ENCODE data around the gene CYTH3.

CYTH3 gene

DNA sequence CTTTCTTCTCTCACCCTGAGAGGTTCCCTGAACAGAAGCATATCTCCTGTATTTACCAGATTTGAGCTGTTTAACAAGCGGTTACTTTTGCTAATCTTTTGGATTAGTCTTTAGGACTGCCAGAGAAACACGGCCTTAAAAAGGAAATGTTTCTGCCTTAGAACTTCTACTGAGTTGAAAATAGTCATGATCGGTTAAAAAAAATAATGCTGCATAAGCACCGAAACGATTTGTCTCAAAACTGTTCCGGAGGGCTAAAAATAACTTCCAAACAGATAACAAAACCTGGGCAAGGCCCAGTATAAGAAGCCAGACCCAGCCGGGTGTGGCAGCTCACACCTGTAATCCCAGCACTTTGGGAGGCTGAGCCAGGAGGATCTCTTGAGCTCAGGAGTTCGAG lies 43.3 kb upstream of the CYTH3 start:
- no peak for TF ChIP-seq CREB1 (IDR thresholded peaks at IDR 0.05; ENCODE audit: low read depth)
- TF ChIP-seq TEAD4 (IDR thresholded peaks at IDR 0.05): no peak
- no peak for TF ChIP-seq FOXM1 (IDR thresholded peaks at IDR 0.05; ENCODE audit: borderline replicate concordance, low read depth)
- TF ChIP-seq ZBTB7A (IDR thresholded peaks at IDR 0.05; ENCODE audit: low read depth): no peak
- TF ChIP-seq EGR1 (IDR thresholded peaks at IDR 0.05): no peak
- TF ChIP-seq CEBPB (IDR thresholded peaks at IDR 0.05): no peak
- TF ChIP-seq, protein P1, sequence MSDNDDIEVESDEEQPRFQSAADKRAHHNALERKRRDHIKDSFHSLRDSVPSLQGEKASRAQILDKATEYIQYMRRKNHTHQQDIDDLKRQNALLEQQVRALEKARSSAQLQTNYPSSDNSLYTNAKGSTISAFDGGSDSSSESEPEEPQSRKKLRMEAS (IDR thresholded peaks at IDR 0.05): no peak
- TF ChIP-seq YY1 (IDR thresholded peaks at IDR 0.05; ENCODE audit: low read depth): no peak
- no peak for TF ChIP-seq REST (IDR thresholded peaks at IDR 0.05; ENCODE audit: low read depth)
- TF ChIP-seq RAD21 (IDR thresholded peaks at IDR 0.05; ENCODE audit: low read depth): no peak
- no peak for TF ChIP-seq TCF12 (IDR thresholded peaks at IDR 0.05; ENCODE audit: low read depth)
- TF ChIP-seq USF1 (IDR thresholded peaks at IDR 0.05): no peak
- no peak for TF ChIP-seq EP300 (IDR thresholded peaks at IDR 0.05; ENCODE audit: borderline replicate concordance)
- TF ChIP-seq NFIC (IDR thresholded peaks at IDR 0.05): no peak
- TF ChIP-seq TAF1 (IDR thresholded peaks at IDR 0.05; ENCODE audit: low read depth): no peak

GRCh38 chr7:6310271-6310993 lies 38.0 kb upstream of the CYTH3 start:
- no peak for TF ChIP-seq EP300 (IDR thresholded peaks at IDR 0.05; ENCODE audit: borderline replicate concordance)
- TF ChIP-seq CEBPB (IDR thresholded peaks at IDR 0.05): no peak
- no peak for TF ChIP-seq NFIC (IDR thresholded peaks at IDR 0.05)
- TF ChIP-seq CREB1 (IDR thresholded peaks at IDR 0.05; ENCODE audit: low read depth): no peak
- TF ChIP-seq USF1 (IDR thresholded peaks at IDR 0.05): no peak
- TF ChIP-seq RAD21 (IDR thresholded peaks at IDR 0.05; ENCODE audit: low read depth): no peak
- TF ChIP-seq TCF12 (IDR thresholded peaks at IDR 0.05; ENCODE audit: low read depth): no peak
- no peak for TF ChIP-seq ZBTB7A (IDR thresholded peaks at IDR 0.05; ENCODE audit: low read depth)
- no peak for TF ChIP-seq FOXM1 (IDR thresholded peaks at IDR 0.05; ENCODE audit: borderline replicate concordance, low read depth)
- TF ChIP-seq TAF1 (IDR thresholded peaks at IDR 0.05; ENCODE audit: low read depth): no peak
- TF ChIP-seq TEAD4 (IDR thresholded peaks at IDR 0.05): no peak
- TF ChIP-seq REST (IDR thresholded peaks at IDR 0.05; ENCODE audit: low read depth): no peak
- no peak for TF ChIP-seq YY1 (IDR thresholded peaks at IDR 0.05; ENCODE audit: low read depth)
- TF ChIP-seq EGR1 (IDR thresholded peaks at IDR 0.05): no peak

GRCh38 chr7:6307762-6308161 lies 35.3 kb upstream of the CYTH3 start:
- TF ChIP-seq TCF12 (IDR thresholded peaks at IDR 0.05; ENCODE audit: low read depth): no peak

DNA sequence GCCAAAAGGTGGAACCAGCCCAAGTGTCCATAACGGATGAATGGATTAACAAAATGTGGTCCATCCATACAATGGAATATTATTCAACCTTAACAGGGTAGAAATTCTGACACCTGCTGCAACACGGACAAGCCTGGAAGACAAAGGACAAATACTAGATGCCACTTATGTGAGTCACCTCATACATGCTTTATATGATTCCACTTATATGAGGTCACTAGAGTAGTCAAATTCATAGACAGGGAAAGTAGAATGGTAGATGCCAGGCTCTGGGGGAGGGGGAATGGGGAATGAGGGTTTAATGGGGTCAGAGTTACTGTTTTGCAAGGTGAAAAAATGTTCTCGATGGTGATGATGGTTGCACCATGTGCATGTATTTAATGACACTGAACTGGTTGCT lies 34.0 kb upstream of the CYTH3 start:
- TF ChIP-seq CEBPB (IDR thresholded peaks at IDR 0.05) (peak; percentile 33), EGR1 (IDR thresholded peaks at IDR 0.05) (no peak), EP300 (IDR thresholded peaks at IDR 0.05; ENCODE audit: borderline replicate concordance) (peak; percentile 99), FOXM1 (IDR thresholded peaks at IDR 0.05; ENCODE audit: borderline replicate concordance, low read depth) (peak; percentile 97), YY1 (IDR thresholded peaks at IDR 0.05; ENCODE audit: low read depth) (peak; percentile 45), TEAD4 (IDR thresholded peaks at IDR 0.05) (peak; percentile 97), ZBTB7A (IDR thresholded peaks at IDR 0.05; ENCODE audit: low read depth) (no peak), TCF12 (IDR thresholded peaks at IDR 0.05; ENCODE audit: low read depth) (peak; percentile 98), TAF1 (IDR thresholded peaks at IDR 0.05; ENCODE audit: low read depth) (no peak), NFIC (IDR thresholded peaks at IDR 0.05) (peak; percentile 84)

DNA sequence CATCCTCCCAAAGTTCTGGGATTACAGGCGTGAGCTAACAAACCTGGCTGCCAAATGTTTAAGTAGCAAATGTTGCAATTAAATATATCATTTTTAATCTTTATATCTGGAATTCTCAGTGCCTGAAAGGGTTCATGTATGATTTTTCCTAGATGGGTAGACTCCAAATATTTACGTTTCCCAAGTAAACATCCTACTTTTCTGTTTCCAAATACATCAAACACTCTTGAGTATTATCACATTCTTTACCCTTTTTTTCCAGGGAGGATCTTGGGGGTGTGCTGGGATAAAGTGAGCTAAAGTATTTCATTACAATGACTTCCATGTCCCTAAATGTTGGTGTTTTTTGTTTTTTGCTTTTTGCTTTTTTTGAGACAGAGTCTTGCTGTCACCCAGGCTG lies 32.9 kb upstream of the CYTH3 start:
- TF ChIP-seq RAD21 (IDR thresholded peaks at IDR 0.05; ENCODE audit: low read depth) (no peak), USF1 (IDR thresholded peaks at IDR 0.05) (no peak), YY1 (IDR thresholded peaks at IDR 0.05; ENCODE audit: low read depth) (no peak), NFIC (IDR thresholded peaks at IDR 0.05) (no peak), CREB1 (IDR thresholded peaks at IDR 0.05; ENCODE audit: low read depth) (no peak), FOXM1 (IDR thresholded peaks at IDR 0.05; ENCODE audit: borderline replicate concordance, low read depth) (no peak), REST (IDR thresholded peaks at IDR 0.05; ENCODE audit: low read depth) (no peak), EP300 (IDR thresholded peaks at IDR 0.05; ENCODE audit: borderline replicate concordance) (no peak), CEBPB (IDR thresholded peaks at IDR 0.05) (no peak), TEAD4 (IDR thresholded peaks at IDR 0.05) (no peak), TCF12 (IDR thresholded peaks at IDR 0.05; ENCODE audit: low read depth) (no peak), EGR1 (IDR thresholded peaks at IDR 0.05) (no peak)
- TF ChIP-seq, protein P1 (IDR thresholded peaks at IDR 0.05): no peak

All from Ishikawa (cell line).